AG09309 (cell line): ENCODE measurements around the gene CD93.

Experiments
- DNase-seq: peaks from one replicate; pipeline ENCODE4 v3.0.0-alpha.2; 2010; ENCODE audit warnings: low read depth
- H3K4me3 ChIP-seq: 2 replicates; pipeline ENCODE4 v1.5.1; 2011; ENCODE audit warnings: mild to moderate bottlenecking, low read depth, low read length, moderate library complexity; ENCODE audit not compliant: control insufficient read depth
- CTCF ChIP-seq: IDR thresholded peaks from 2 replicates; pipeline ENCODE4 v1.5.1; 2011; ENCODE audit warnings: mild to moderate bottlenecking, low read depth, low read length, inconsistent platforms; ENCODE audit not compliant: insufficient read depth, control insufficient read depth; ENCODE audit errors: missing control alignments

Gene CD93

GRCh38 chr20:23090878-23091277 lies 4.8 kb upstream of the CD93 start:
- DNase-seq: no peak
- no peak for TF ChIP-seq CTCF
- no peak overlapping the region for H3K4me3 ChIP-seq

DNA sequence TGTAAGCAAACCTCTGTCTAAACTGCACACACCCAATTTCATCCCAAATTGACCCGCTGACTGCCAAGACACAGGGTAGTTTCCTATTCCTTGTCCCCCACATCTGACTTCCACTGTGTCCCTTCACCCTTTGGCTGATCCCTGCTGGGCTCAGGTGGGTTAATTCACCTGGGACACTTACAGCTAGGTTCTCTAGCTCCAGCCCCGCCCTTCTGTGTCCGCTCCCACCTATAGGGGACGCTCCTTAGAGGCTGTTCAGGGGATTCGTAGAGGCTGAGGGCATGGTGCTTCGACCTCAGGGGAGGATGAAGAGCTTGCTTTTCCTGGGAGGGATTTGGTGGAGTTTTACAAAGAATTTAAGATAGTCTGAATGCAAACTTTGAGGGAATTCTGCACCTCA lies 4.0 kb upstream of the CD93 start:
- TF ChIP-seq CTCF: no peak
- H3K4me3 ChIP-seq: no peak overlapping the region
- DNase-seq: no peak

GRCh38 chr20:23088866-23089265 lies 2.7 kb upstream of the CD93 start:
- no peak for DNase-seq
- H3K4me3 ChIP-seq: no peak overlapping the region
- TF ChIP-seq CTCF: no peak

DNA sequence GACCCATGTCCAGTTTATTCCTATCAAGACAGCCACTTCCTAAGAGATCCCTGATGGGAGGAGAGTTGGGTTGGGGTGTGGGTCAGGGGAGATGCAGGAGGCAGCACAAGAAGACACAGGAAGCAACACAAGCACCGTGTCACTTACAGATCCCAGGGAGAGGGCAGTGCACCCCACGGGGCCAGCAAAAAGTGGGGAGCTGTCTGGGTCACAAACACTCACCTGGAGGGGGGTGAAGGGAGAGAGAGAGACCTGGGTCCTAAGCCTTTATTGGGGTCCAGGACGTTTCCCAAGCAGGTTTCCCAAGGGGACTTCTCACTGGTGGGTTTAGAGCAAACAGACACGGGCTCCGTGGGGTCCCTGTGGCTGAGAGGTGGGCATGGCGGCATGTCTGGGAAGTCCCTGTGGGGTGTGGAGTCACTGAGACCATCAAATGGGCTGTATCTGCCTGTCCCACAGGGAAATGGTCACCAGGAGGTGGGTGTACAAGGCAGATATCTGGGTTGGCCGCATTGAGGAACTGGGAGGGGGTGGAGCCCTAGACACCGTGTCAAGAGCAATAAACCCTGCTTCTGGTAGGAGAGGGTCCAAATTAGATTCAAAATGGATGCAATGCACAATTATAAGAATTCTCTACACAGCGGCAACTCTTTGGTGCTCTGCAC lies 1.6 kb upstream of the CD93 start:
- H3K4me3 ChIP-seq: no peak overlapping the region
- no peak for DNase-seq
- TF ChIP-seq CTCF: no peak

- no peak for DNase-seq
- H3K4me3 ChIP-seq: no peak overlapping the region
- no peak for TF ChIP-seq CTCF
Observed at GRCh38 chr20:23086931-23087411, 847 bp upstream of the CD93 start.

GRCh38 chr20:23085436-23086055 lies 578 bp downstream of the CD93 start:
- TF ChIP-seq CTCF: no peak
- no peak overlapping the region for H3K4me3 ChIP-seq
- DNase-seq: no peak
